ENCODE measurements around the gene TRAF3IP3.

Gene TRAF3IP3

DNA sequence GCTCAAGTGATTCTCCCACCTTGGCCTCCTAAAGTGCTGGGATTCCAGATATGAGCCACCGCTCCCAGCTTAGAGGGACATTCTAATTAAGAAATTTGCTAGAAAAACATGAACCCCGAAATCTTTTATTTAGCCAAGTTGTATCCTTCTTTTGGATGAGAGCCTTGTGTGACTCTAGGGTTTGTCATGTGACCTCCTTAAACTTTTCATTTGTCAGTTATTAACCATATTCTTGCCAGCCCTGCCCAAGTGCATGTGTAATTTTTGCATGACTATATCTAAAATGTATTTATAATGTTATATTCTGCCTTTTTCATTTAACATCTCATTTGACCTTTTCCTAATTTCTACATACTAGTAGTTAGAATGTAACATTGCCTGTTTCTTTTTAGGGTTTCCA lies 73.9 kb downstream of the TRAF3IP3 start:
- H3K27ac ChIP-seq = no peak overlapping the region
- peaks cover 14% of the 10 kb centered on the region for H3K27me3 ChIP-seq
- H3K4me3 ChIP-seq (ENCODE audit: low read depth in 1 of 2, low read length in 1 of 2) = no peak overlapping the region
- TF ChIP-seq, protein P1, sequence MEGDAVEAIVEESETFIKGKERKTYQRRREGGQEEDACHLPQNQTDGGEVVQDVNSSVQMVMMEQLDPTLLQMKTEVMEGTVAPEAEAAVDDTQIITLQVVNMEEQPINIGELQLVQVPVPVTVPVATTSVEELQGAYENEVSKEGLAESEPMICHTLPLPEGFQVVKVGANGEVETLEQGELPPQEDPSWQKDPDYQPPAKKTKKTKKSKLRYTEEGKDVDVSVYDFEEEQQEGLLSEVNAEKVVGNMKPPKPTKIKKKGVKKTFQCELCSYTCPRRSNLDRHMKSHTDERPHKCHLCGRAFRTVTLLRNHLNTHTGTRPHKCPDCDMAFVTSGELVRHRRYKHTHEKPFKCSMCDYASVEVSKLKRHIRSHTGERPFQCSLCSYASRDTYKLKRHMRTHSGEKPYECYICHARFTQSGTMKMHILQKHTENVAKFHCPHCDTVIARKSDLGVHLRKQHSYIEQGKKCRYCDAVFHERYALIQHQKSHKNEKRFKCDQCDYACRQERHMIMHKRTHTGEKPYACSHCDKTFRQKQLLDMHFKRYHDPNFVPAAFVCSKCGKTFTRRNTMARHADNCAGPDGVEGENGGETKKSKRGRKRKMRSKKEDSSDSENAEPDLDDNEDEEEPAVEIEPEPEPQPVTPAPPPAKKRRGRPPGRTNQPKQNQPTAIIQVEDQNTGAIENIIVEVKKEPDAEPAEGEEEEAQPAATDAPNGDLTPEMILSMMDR (IDR thresholded peaks at IDR 0.05) = no peak
- H3K36me3 ChIP-seq = no peaks in the 10 kb centered on the region
- peaks cover 6 to 10% of the 10 kb centered on the region in 2 experiments for H3K4me1 ChIP-seq (ENCODE audit: control insufficient read depth in 1 of 2, insufficient read depth in 1 of 2, low read depth in 1 of 2, low read length in 1 of 2)
- no peaks in the 10 kb centered on the region for H3K9me3 ChIP-seq

DNA sequence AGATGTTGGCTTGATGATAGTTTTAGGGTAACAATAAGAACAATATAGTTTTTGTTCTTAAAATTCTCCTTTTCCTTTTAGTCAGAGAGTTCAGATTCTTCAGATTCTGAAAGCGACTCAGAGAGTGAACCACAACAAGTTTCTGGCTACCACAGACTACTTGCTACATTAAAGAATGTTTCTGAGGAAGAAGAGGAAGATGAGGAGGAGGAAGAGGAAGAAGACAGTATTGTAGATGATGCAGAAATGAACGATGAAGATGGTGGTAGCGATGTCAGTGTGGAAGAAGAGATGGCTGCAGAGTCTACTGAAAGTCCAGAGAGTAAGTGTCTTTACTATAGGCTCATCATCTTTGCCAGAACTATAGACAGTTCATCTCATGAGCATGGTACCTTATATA lies 74.9 kb downstream of the TRAF3IP3 start:
- H3K27me3 ChIP-seq = peaks cover 4% of the 10 kb centered on the region
- H3K9me3 ChIP-seq = no peaks in the 10 kb centered on the region
- no peaks in the 10 kb centered on the region for H3K36me3 ChIP-seq
- no peak overlapping the region for H3K4me3 ChIP-seq (ENCODE audit: low read depth in 1 of 2, low read length in 1 of 2)
- H3K4me1 ChIP-seq (ENCODE audit: control insufficient read depth in 1 of 2, insufficient read depth in 1 of 2, low read depth in 1 of 2, low read length in 1 of 2) = peaks cover 6 to 10% of the 10 kb centered on the region in 2 experiments
- no peak overlapping the region for H3K27ac ChIP-seq
- TF ChIP-seq, protein P1 (IDR thresholded peaks at IDR 0.05) = no peak

DNA sequence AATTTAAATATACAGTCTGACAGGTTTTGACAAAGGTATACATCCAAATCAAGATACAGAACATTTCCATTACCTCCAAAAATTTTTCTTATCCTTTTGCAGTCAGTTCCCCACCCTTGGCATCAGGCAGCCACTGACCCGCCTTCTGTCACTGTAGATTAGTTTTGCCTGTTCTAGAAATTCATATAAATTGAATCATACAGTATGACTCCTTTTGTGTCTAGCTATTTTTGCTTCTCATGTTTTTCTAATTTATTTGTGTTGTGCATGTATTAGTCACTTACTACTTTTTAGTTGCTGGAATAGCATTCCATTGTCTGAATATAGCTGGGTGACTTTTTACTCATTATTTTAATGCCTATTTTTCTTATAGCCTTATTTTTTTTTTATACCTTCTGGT lies 75.8 kb downstream of the TRAF3IP3 start:
- H3K27me3 ChIP-seq = no peaks in the 10 kb centered on the region
- H3K27ac ChIP-seq = no peak overlapping the region
- TF ChIP-seq, protein P1 (IDR thresholded peaks at IDR 0.05) = no peak
- H3K9me3 ChIP-seq = no peaks in the 10 kb centered on the region
- peaks cover 6 to 10% of the 10 kb centered on the region in 2 experiments for H3K4me1 ChIP-seq (ENCODE audit: control insufficient read depth in 1 of 2, insufficient read depth in 1 of 2, low read depth in 1 of 2, low read length in 1 of 2)
- no peaks in the 10 kb centered on the region for H3K36me3 ChIP-seq
- H3K4me3 ChIP-seq (ENCODE audit: low read depth in 1 of 2, low read length in 1 of 2) = no peak overlapping the region
